Measurements from ENCODE around the gene VMAC.

The VMAC gene

DNA sequence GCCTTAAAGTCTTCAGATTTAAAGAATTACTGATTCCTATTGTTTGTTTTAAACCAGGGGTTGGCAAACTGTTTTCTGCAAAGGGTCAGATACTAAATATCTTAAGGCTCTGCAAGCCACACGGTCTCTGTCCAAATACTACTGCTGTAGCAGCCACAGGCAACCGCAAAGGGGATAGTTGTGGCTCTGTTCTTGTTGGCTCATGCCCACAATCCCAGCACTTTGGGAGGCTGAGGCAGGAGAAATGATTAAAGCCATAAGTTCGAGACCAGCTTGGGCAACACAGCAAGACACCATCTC is 50.9 kb downstream of the VMAC start:
- DNase-seq = no peak

DNA sequence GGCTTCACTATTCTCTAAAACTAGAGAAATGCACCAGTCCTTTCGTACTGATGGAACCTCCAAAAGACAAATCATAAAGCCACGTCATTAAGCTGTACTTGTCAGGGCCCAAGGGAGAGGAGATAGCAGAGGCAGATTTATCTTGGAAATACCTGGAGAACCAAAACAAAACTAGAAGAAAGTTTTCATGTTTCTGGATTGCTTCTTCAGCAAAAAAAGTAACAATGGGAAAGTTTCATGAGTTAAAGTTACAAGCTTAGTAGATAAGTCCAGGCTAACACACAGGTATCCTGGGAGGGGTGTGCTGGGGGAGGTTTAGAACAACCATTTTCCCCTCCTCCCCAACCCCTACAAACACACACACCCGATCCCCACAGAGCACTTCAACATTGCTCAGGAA is 51.7 kb downstream of the VMAC start:
- DNase-seq = no peak

DNA sequence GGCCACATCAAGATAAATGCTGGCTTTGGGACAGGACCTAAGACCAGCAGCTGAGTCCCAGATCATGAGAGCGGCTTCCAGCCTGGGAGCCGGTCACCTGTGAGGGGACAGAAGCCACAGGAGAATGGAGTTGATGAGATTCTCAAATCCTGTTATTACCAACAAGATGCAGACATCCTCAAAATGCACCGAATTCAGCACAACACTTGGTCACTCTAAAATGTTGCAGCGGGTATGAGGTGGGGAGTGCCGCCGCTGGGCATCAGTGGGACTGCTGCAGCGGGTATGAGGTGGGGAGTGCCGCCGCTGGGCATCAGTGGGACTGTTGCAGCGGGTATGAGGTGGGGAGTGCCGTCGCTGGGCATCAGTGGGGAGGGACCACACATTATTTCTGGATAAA is 52.1 kb downstream of the VMAC start:
- DNase-seq = no peak

DNA sequence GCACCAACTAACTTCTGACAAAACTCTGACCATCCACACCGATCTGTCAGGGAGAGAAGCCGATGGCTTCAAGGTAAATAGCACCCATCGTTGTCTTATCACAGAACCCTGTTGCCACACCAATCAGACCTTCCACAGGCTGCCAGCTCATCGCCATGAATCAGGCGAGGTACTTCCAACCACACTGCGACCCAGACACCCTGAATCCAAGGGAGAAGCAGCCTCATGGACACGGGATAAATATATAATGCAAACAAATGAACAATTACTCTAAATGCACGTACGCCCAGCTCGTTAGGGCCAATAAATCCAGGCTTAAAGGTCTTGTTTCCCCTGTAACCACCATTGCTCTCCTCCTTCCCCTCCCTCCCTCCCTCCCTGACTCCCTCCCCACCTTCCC is 52.5 kb downstream of the VMAC start:
- no peak for DNase-seq

DNA sequence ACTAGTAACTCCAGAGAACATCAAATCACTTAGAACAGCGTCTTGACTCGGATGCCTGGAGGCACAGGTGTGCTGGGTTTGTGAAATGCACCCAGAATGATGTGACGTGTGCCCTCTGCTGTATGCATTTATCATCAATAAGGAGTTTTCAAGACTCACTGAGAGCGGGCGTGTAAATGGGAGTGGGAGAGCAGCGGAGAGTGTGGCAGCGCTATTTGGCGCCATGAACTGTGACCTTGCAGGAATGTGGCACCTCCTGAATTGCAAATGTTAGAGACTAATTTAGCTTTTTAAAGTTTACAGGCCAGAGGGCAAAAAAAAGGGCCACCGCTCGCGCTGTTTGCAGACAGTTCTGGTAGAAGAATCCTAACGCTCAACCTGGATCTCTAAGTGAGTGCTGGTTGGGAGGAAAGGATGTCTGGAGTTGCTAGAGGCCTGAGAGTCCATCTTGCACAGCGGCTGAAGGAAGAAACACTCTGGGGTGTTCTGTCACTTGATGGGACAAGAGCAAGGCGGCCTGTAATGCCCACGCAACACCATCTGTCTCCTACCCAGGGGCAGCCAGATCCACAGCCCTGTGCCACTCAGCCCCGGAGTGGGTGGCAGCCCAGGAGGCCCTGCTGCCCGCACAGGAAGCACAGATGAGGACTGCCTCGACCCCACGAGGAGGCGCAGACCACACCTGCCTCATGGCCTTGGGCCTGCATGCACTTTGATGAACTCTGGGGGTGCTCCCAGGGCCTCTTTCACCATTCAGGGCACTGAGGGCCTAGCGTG is 53.6 kb downstream of the VMAC start:
- no peak for DNase-seq

DNA sequence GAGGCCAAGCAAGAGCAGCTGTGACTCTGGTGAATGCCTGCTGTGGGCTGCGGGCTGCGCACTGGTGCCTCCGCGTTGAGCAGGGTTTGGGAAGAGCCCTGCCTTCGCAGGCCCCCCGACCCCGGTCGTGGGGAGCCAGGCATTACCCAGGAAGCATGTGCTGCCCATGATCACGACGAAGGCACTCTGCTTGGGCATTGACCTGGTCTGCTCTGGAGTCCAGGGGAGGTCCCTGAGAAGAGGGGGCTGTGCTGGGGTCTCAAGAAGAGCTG is 54.1 kb downstream of the VMAC start:
- no peak for DNase-seq

DNA sequence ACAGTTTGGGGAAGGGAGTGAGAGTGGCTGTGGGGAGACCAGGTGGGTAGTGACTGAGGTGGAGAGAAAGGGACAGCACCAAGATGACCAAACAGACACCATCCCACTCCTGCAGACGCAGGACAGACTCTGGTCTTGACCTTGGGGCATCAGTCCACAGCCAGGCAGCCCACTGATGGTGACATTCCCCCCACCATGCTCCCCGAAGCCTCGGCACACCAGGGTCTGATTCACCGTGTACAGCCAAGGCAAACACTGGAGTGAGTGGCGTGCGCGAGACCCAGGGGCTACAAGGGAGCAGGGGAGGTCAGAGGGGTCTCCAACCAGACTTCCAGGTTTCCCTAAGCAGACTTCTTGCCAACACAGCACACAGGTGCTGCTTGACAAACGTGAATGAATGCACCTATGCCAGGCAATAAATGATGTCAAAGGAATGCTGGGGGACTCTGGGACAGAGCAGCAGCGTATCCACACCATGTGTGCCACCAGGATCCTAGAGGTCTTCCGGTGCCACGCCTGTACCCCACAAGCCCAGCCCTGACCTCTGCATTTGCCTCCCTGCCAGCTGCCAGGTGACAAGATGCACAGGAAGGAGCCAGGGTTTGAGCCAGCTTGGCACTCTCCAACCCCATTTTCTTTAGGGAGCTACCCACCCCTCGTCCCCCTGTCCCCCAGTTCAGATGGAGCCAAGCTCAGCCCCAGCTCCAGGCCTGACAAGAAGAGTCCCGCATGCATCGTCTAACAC is 54.8 kb downstream of the VMAC start:
- DNase-seq = no peak

Data from activated T-cell treated with anti-CD3 and anti-CD28 coated beads, Interleukin-2, amount 50 U/mL, for 48 hours (primary cell).